ENCODE results near the gene OIT3.

The OIT3 gene

DNA sequence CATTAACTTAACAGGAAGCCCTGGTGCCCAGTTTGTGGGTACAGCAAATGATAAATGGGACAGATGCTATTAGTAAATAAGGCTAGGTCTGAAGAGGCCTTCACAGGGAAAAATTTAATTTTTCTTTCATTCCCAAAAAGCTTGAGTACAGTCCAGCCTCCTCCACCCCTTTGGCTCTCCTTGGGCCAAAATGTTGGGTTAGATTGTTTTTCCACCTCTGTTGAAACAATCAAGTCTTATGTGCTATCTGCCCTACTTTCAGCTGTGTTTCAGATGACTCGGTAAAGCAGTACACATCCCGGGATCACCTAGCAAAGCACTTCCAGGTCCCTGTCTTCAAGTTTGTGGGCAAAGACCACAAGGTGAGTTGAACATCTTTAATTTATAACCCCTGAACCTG is 36.7 kb downstream of the OIT3 start:
- no peaks in the 10 kb centered on the region for H3K27me3 Mint-ChIP-seq (ENCODE audit: low read depth, poor library complexity)
- no peak for TF ChIP-seq CTCF (IDR thresholded peaks at IDR 0.05)
- H3K4me1 Mint-ChIP-seq = peaks cover 12% of the 10 kb centered on the region
- H3K27ac Mint-ChIP-seq = no peak overlapping the region
- H3K36me3 Mint-ChIP-seq (ENCODE audit: low read depth) = no peaks in the 10 kb centered on the region
- no peaks in the 10 kb centered on the region for H3K9me3 Mint-ChIP-seq
- DNase-seq = no peak
- H3K4me3 Mint-ChIP-seq = no peak overlapping the region

- no peak for TF ChIP-seq CTCF (IDR thresholded peaks at IDR 0.05)
- no peaks in the 10 kb centered on the region for H3K9me3 Mint-ChIP-seq
- no peak overlapping the region for H3K27ac Mint-ChIP-seq
- no peaks in the 10 kb centered on the region for H3K36me3 Mint-ChIP-seq (ENCODE audit: low read depth)
- DNase-seq = no peak
- peaks cover 10% of the 10 kb centered on the region for H3K4me1 Mint-ChIP-seq
- no peak overlapping the region for H3K4me3 Mint-ChIP-seq
- no peaks in the 10 kb centered on the region for H3K27me3 Mint-ChIP-seq (ENCODE audit: low read depth, poor library complexity)
These were observed 38.9 kb downstream of the OIT3 start for GRCh38 chr10:72932259-72933015.

DNA sequence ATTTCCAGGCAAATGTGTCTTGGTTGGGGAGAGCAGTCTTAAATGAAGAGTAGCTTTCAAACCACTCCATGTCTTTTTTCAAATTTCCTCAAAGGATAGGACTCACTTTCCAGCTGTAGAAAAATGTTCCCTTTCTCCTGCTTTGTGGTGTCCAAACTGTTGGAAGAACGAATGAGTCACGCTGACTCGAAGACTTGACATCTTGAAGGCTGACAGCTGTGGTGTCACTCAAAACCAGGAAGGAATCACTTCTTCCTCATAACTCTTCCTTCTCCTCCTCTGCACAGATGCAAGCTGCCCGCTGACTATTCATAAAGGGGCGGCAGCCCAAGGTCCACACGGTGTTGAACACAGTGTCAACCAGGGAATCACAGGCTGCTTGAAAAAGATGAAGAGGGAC is 41.8 kb downstream of the OIT3 start:
- H3K9me3 Mint-ChIP-seq = no peaks in the 10 kb centered on the region
- no peak overlapping the region for H3K27ac Mint-ChIP-seq
- H3K36me3 Mint-ChIP-seq (ENCODE audit: low read depth) = no peaks in the 10 kb centered on the region
- DNase-seq = no peak
- TF ChIP-seq CTCF (IDR thresholded peaks at IDR 0.05) = no peak
- H3K27me3 Mint-ChIP-seq (ENCODE audit: low read depth, poor library complexity) = no peaks in the 10 kb centered on the region
- no peak overlapping the region for H3K4me3 Mint-ChIP-seq
- H3K4me1 Mint-ChIP-seq = peaks cover 4% of the 10 kb centered on the region

GRCh38 chr10:72943498-72944234 is 50.1 kb downstream of the OIT3 start:
- Mint-ChIP-seq H3K27ac (no peak overlapping the region), H3K27me3 (ENCODE audit: low read depth, poor library complexity) (peaks cover 4% of the 10 kb centered on the region), H3K4me3 (no peak overlapping the region), H3K9me3 (peaks cover 3% of the 10 kb centered on the region), H3K4me1 (no peaks in the 10 kb centered on the region), H3K36me3 (ENCODE audit: low read depth) (no peaks in the 10 kb centered on the region)
- TF ChIP-seq CTCF (IDR thresholded peaks at IDR 0.05) = no peak
- DNase-seq = no peak

- peaks cover 4% of the 10 kb centered on the region for H3K27me3 Mint-ChIP-seq (ENCODE audit: low read depth, poor library complexity)
- H3K27ac Mint-ChIP-seq = no peak overlapping the region
- H3K9me3 Mint-ChIP-seq = peaks cover 3% of the 10 kb centered on the region
- no peaks in the 10 kb centered on the region for H3K36me3 Mint-ChIP-seq (ENCODE audit: low read depth)
- no peak for TF ChIP-seq CTCF (IDR thresholded peaks at IDR 0.05)
- H3K4me3 Mint-ChIP-seq = no peak overlapping the region
- H3K4me1 Mint-ChIP-seq = no peaks in the 10 kb centered on the region
- DNase-seq = no peak
These were observed 53.4 kb downstream of the OIT3 start for GRCh38 chr10:72946963-72947362.

All from nephron progenitor cell (in vitro differentiated cells).